GM19463 (cell line): ENCODE data around the gene TSTD1.
"Not testable (repeated sequence)": the region's sequence is repeated elsewhere in the genome, so short reads cannot be mapped to it uniquely, and the experiment has no call there.

ENCODE experiments used
- ATAC-seq: cut with Tn5 transposase; IDR thresholded peaks from one replicate; pipeline ENCODE4 v1.9.1; 2021; ENCODE audit warnings: mild to moderate bottlenecking, moderate library complexity; ENCODE audit not compliant: unreplicated experiment

TSTD1 gene

DNA sequence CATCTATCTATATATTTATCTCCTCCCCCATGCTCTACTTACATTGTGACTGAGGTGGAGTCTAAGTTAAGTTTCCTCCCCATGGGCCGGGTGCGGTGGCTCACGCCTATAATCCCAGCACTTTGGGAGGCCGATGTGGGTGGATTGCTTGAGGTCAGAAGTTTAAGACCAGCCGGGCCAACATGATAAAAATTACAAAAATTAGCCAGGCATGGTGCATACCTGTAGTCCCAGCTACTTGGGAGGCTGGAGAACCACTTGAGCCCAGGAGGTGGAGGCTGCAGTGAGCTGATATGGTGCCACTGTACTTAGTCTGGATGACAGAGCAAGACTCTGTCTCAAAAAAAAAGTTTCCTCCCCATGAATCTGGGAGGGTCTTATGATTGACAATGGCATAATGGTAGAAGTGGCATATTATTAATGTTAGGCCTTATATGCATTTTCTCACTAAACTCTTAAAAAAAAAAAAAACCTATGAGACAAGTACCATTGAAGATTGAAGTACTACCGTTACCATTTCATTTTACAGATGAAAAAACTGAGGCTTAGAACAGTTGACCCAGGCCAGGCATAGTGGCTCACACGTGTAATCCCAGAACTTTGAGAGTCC lies 29.1 kb downstream of the TSTD1 start:
- ATAC-seq = no peak

DNA sequence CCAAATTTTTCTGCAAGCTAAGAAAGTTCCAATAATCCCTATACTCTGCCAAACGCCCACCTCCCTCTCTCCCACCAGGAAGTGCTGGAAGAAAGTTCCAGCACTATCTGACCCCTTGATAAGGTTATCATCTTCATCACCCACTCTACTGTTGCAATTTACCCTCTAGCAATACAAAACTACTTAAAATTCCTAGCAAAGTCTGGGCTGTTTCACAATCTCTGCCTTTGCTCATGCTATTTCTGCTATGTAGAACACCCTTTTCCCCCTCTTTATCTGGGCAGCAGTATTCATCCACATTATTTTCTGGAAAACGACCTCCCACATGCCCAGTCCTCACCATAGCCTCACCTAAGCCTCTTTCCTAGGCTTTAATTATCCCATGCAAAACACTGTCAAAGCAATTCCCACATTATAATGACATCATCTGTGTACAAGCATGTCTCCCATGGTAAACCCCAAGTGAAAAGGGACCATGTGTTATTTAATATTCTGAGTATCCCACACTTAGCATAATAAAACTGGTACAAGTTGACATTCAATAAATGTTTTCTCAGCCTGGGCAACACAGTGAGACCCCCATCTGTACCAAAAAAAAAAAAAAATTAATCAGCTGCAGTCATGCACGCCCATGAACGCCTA lies 29.8 kb downstream of the TSTD1 start:
- no peak for ATAC-seq

- ATAC-seq = no peak
Measured at GRCh38 chr1:161007369-161007768, 31.4 kb downstream of the TSTD1 start.

DNA sequence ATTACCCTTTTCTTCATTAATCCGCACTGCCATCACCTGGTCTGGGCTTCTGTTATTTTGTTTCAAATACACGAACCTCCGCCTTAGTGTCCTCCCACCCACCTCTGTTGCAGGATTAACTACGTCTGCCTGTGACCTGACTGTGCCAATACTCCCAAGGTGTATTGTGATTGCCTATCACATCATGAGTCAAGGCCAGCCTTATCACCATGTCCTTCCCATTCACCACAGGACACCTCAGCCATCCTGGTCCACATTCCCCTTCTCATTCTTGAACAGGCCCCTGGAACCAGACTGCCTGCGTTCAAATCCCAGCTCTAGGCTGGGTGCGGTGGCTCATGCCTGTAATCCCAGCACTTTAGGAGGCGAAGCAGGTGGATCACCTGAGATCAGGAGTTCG lies 32.2 kb downstream of the TSTD1 start:
- ATAC-seq = no peak

GRCh38 chr1:161001525-161001924 lies 37.2 kb downstream of the TSTD1 start:
- no peak for ATAC-seq

GRCh38 chr1:161000736-161001480 lies 37.9 kb downstream of the TSTD1 start:
- no peak for ATAC-seq

GRCh38 chr1:160999376-160999775 lies 39.4 kb downstream of the TSTD1 start:
- ATAC-seq = no peak

DNA sequence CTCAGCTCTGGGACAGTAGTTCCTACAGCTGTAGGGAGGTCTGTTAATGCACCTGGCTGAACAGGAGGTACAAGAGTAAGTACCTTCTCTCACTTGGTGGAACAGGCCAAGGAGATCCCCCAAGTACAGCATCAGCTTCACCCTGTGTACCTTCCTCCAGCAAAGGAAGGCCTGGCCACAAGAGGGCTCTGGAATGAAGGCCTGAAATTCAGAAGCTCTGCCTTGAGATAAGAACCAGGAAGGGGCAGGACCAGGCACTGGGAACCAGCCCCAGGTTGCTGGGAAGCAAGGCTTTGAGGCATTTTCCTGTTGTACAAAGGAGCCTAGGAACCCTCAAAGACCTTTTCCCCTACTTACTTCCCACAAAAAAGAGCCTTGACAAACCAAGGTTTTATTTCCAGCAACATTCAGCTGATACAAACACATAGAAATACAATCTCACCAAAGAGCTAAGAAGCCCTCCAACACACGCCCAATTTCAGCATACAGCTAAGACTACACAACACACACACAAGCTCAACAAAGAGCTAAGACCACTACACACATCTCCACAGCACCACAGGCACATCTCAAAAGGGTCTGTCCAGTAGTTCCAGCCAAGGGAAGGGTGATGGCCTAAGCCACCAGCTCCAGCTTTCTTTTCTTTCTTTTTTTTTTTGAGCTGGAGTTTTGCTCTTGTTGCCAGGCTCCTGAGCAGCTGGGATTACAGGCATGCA lies 41.3 kb downstream of the TSTD1 start:
- no peak for ATAC-seq

DNA sequence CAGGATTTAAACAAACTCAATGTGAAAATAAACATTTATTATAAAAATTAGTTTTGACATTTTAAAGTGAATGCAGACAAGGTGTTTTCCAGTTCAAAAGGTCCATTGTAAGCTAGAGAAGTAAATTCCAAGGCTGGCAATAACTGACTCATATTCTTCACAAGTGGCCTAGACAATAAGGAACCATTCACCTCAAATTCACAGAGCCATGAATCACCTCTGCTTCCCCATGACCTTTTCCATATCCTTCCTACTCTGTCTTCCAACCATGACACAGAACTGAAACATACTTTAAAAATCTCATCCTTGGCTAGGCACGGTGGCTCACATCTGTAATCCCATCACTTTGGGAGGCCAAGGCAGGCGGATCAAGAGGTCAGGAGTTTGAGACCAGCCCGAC lies 42.6 kb downstream of the TSTD1 start:
- no peak for ATAC-seq

DNA sequence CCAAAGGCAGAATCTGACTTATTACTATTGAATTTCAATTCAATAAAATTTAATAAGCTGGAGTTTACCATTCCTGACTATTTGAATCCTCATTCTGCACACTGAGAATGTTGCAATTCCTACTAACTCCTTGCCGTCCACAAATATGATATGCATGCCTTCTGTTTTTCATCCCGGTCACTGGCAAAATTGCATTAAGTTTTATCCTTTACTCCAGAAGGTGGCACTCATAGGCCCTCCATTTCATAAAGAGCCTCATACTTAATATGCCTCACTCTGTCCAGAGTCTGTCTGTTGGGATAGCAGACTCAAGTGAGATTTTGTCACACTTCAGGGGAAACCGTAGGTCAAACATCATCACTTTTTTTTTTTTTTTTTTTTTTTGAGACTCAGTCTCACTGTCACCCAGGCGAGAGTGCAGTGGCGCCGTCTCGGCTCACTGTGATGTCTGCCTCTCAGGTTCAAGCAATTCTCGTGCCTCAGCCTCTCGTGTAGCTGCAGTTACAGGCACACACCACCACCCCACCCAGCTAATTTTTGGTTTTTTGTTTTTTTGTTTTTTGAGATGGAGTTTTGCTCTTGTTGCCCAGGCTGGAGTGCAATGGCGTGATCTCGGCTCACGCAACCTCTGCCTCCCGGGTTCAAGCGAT lies 45.1 kb downstream of the TSTD1 start:
- no peak for ATAC-seq

GRCh38 chr1:160992036-160992435 lies 46.7 kb downstream of the TSTD1 start:
- not testable (repeated sequence) for ATAC-seq
